Measurements from ENCODE around the gene GPR176. TPM values are rescaled to one million over a fixed set of nuclear protein-coding genes. Genes with fewer than 3 reads are reported as not detected.

GPR176 gene
- total RNA-seq, 5 donors from 2014 or later (not counting 1 experiment from before 2014, with no cell fraction given) = 0.15 to 0.30 TPM; not detected in 3

GRCh38 chr15:39934397-39935071, 14.5 kb upstream of the GPR176 start:
- H3K4me3 ChIP-seq (ENCODE audit: control insufficient read depth in 1 of 2, extremely low read depth in 1 of 2, low read length in 1 of 2) = peak overlapping the region; percentile 65 to 78
- H3K27me3 Mint-ChIP-seq = peaks cover 0 to 9% of the 10 kb centered on the region in 2 donors
- ATAC-seq (replicated peaks in 1 of 4) = peak in 2 of 4 experiments; percentile 10 to 21
- no peak overlapping the region for H3K27ac ChIP-seq (ENCODE audit: low read length)
- H3K9me3 ChIP-seq = no peaks in the 10 kb centered on the region
- peaks cover 26 to 40% (median 36%) of the 10 kb centered on the region in 3 donors for H3K4me1 Mint-ChIP-seq
- no peaks in the 10 kb centered on the region for H3K36me3 ChIP-seq (ENCODE audit: control insufficient read depth in 2 of 2, extremely low read depth in 1 of 2, insufficient read depth in 1 of 2, low read length in 1 of 2)
- CTCF ChIA-PET = interaction anchor here in 1 of 2 donors (0.7 kb wide), 1 partner anchor 150 kb away, joined by 3 read pairs; no protein-coding TSS in a partner anchor
- POLR2A ChIA-PET = interaction anchor here in 1 of 2 donors (0.6 to 0.9 kb wide), 2 partner anchors 13 to 177 kb away, joined by 3 read pairs; no protein-coding TSS in a partner anchor
- peak overlapping the region; percentile 87 to 94 (median 87) for H3K4me3 Mint-ChIP-seq
- H3K27me3 ChIP-seq (replicated peaks in 1 of 2; ENCODE audit: control insufficient read depth in 2 of 2, extremely low read depth in 1 of 2, insufficient read depth in 2 of 2, low read length in 1 of 2) = peaks cover 0 to 4% of the 10 kb centered on the region in 2 experiments
- peak in 2 of 35 experiments; percentile 12 to 19 for DNase-seq
- no peaks in the 10 kb centered on the region for H3K9me3 Mint-ChIP-seq
- H3K36me3 Mint-ChIP-seq = peaks cover 5% of the 10 kb centered on the region
- WGBS (ENCODE audit: insufficient coverage) = 38% methylated on average over 10 of the region's 13 CpGs
- peak overlapping the region; percentile 4 to 75 for H3K27ac Mint-ChIP-seq
- H3K4me1 ChIP-seq (ENCODE audit: control insufficient read depth in 1 of 2, extremely low read depth in 1 of 2, insufficient read depth in 2 of 2, low read length in 2 of 2) = peaks cover 0 to 20% of the 10 kb centered on the region in 2 experiments

- no peaks in the 10 kb centered on the region for H3K9me3 Mint-ChIP-seq
- H3K36me3 ChIP-seq (ENCODE audit: control insufficient read depth in 2 of 2, extremely low read depth in 1 of 2, insufficient read depth in 1 of 2, low read length in 1 of 2) = no peaks in the 10 kb centered on the region
- peaks cover 0 to 20% of the 10 kb centered on the region in 2 experiments for H3K4me1 ChIP-seq (ENCODE audit: control insufficient read depth in 1 of 2, extremely low read depth in 1 of 2, insufficient read depth in 2 of 2, low read length in 2 of 2)
- H3K36me3 Mint-ChIP-seq = no peaks in the 10 kb centered on the region
- no peak overlapping the region for H3K27ac Mint-ChIP-seq
- peaks cover 25 to 30% (median 26%) of the 10 kb centered on the region in 3 donors for H3K4me1 Mint-ChIP-seq
- H3K27ac ChIP-seq (ENCODE audit: low read length) = no peak overlapping the region
- no peak overlapping the region for H3K4me3 Mint-ChIP-seq
- WGBS (ENCODE audit: insufficient coverage) = no CpG with 5 or more reads among the region's 3 CpGs
- POLR2A ChIA-PET = no interaction called here
- no peaks in the 10 kb centered on the region for H3K9me3 ChIP-seq
- no peak overlapping the region for H3K4me3 ChIP-seq (ENCODE audit: control insufficient read depth in 1 of 2, extremely low read depth in 1 of 2, low read length in 1 of 2)
- CTCF ChIA-PET = no interaction called here
- H3K27me3 ChIP-seq (replicated peaks in 1 of 2; ENCODE audit: control insufficient read depth in 2 of 2, extremely low read depth in 1 of 2, insufficient read depth in 2 of 2, low read length in 1 of 2) = peaks cover 0 to 4% of the 10 kb centered on the region in 2 experiments
- no peak for ATAC-seq (replicated peaks in 1 of 4)
- H3K27me3 Mint-ChIP-seq = peaks cover 0 to 15% of the 10 kb centered on the region in 2 donors
- no peak for DNase-seq
Observed at GRCh38 chr15:39931615-39932014, 11.5 kb upstream of the GPR176 start.

GRCh38 chr15:39926526-39926925, 6.5 kb upstream of the GPR176 start:
- H3K4me3 ChIP-seq (ENCODE audit: control insufficient read depth in 1 of 2, extremely low read depth in 1 of 2, low read length in 1 of 2) = no peak overlapping the region
- peaks cover 0 to 17% of the 10 kb centered on the region in 2 donors for H3K27me3 Mint-ChIP-seq
- peaks cover 0 to under 1% of the 10 kb centered on the region in 2 experiments for H3K4me1 ChIP-seq (ENCODE audit: control insufficient read depth in 1 of 2, extremely low read depth in 1 of 2, insufficient read depth in 2 of 2, low read length in 2 of 2)
- H3K4me3 Mint-ChIP-seq = no peak overlapping the region
- POLR2A ChIA-PET = no interaction called here
- no peaks in the 10 kb centered on the region for H3K36me3 Mint-ChIP-seq
- H3K27ac Mint-ChIP-seq = no peak overlapping the region
- H3K27ac ChIP-seq (ENCODE audit: low read length) = no peak overlapping the region
- ATAC-seq (replicated peaks in 1 of 4) = no peak
- 94% methylated on average over 3 of the region's 5 CpGs for WGBS (ENCODE audit: insufficient coverage)
- peaks cover under 1% of the 10 kb centered on the region in 3 donors for H3K4me1 Mint-ChIP-seq
- CTCF ChIA-PET = no interaction called here
- DNase-seq = no peak
- H3K27me3 ChIP-seq (replicated peaks in 1 of 2; ENCODE audit: control insufficient read depth in 2 of 2, extremely low read depth in 1 of 2, insufficient read depth in 2 of 2, low read length in 1 of 2) = no peaks in the 10 kb centered on the region
- H3K9me3 Mint-ChIP-seq = peaks cover 0 to under 1% (median 0%) of the 10 kb centered on the region in 3 donors
- no peaks in the 10 kb centered on the region for H3K36me3 ChIP-seq (ENCODE audit: control insufficient read depth in 2 of 2, extremely low read depth in 1 of 2, insufficient read depth in 1 of 2, low read length in 1 of 2)
- H3K9me3 ChIP-seq = no peaks in the 10 kb centered on the region

GRCh38 chr15:39925112-39925842, 5.2 kb upstream of the GPR176 start:
- WGBS (ENCODE audit: insufficient coverage) = 20% methylated on average over 1 of the region's 5 CpGs
- DNase-seq (no peak), ATAC-seq (replicated peaks in 1 of 4) (no peak)
- Mint-ChIP-seq H3K27ac (no peak overlapping the region), H3K4me1 (peaks cover 7 to 8% (median 7%) of the 10 kb centered on the region in 3 donors), H3K9me3 (peaks cover 0 to 5% (median 0%) of the 10 kb centered on the region in 3 donors), H3K36me3 (no peaks in the 10 kb centered on the region), H3K4me3 (no peak overlapping the region), H3K27me3 (peaks cover 0 to 13% of the 10 kb centered on the region in 2 donors)
- CTCF ChIA-PET = no interaction called here
- peaks cover under 1 to 4% of the 10 kb centered on the region in 2 experiments for H3K27me3 ChIP-seq (replicated peaks in 1 of 2; ENCODE audit: control insufficient read depth in 2 of 2, extremely low read depth in 1 of 2, insufficient read depth in 2 of 2, low read length in 1 of 2)
- no peaks in the 10 kb centered on the region for H3K36me3 ChIP-seq (ENCODE audit: control insufficient read depth in 2 of 2, extremely low read depth in 1 of 2, insufficient read depth in 1 of 2, low read length in 1 of 2)
- no peak overlapping the region for H3K27ac ChIP-seq (ENCODE audit: low read length)
- no peak overlapping the region for H3K4me3 ChIP-seq (ENCODE audit: control insufficient read depth in 1 of 2, extremely low read depth in 1 of 2, low read length in 1 of 2)
- peaks cover 7 to 9% of the 10 kb centered on the region in 2 experiments for H3K4me1 ChIP-seq (ENCODE audit: control insufficient read depth in 1 of 2, extremely low read depth in 1 of 2, insufficient read depth in 2 of 2, low read length in 2 of 2)
- no peaks in the 10 kb centered on the region for H3K9me3 ChIP-seq
- POLR2A ChIA-PET = no interaction called here

GRCh38 chr15:39924437-39924836, 4.4 kb upstream of the GPR176 start:
- ChIA-PET CTCF (no interaction called here), POLR2A (no interaction called here)
- no peak overlapping the region for H3K4me3 Mint-ChIP-seq

GRCh38 chr15:39922462-39923092, 2.5 kb upstream of the GPR176 start:
- no peaks in the 10 kb centered on the region for H3K36me3 ChIP-seq (ENCODE audit: control insufficient read depth in 2 of 2, extremely low read depth in 1 of 2, insufficient read depth in 1 of 2, low read length in 1 of 2)
- Mint-ChIP-seq H3K27me3 (peaks cover 13 to 16% of the 10 kb centered on the region in 2 donors), H3K36me3 (no peaks in the 10 kb centered on the region), H3K9me3 (peaks cover 0 to 5% (median 0%) of the 10 kb centered on the region in 3 donors), H3K27ac (no peak overlapping the region), H3K4me3 (no peak overlapping the region), H3K4me1 (peaks cover 8 to 14% (median 11%) of the 10 kb centered on the region in 3 donors)
- ChIA-PET CTCF (interaction anchor here in 1 of 2 donors (0.6 to 0.7 kb wide), 2 partner anchors 22 to 45 kb away, joined by 3 to 9 read pairs; no protein-coding TSS in a partner anchor), POLR2A (no interaction called here)
- H3K9me3 ChIP-seq = no peaks in the 10 kb centered on the region
- H3K4me1 ChIP-seq (ENCODE audit: control insufficient read depth in 1 of 2, extremely low read depth in 1 of 2, insufficient read depth in 2 of 2, low read length in 2 of 2) = peaks cover 12 to 20% of the 10 kb centered on the region in 2 experiments
- H3K4me3 ChIP-seq (ENCODE audit: control insufficient read depth in 1 of 2, extremely low read depth in 1 of 2, low read length in 1 of 2) = no peak overlapping the region
- no peak for ATAC-seq (replicated peaks in 1 of 4)
- no peak for DNase-seq
- no peak overlapping the region for H3K27ac ChIP-seq (ENCODE audit: low read length)
- WGBS (ENCODE audit: insufficient coverage) = no CpG with 5 or more reads among the region's 4 CpGs
- peaks cover 3 to 19% of the 10 kb centered on the region in 2 experiments for H3K27me3 ChIP-seq (replicated peaks in 1 of 2; ENCODE audit: control insufficient read depth in 2 of 2, extremely low read depth in 1 of 2, insufficient read depth in 2 of 2, low read length in 1 of 2)

More at GRCh38 chr15:39924437-39924836, 4.4 kb upstream of the GPR176 start:
- no peak overlapping the region for H3K27ac Mint-ChIP-seq
- Histone ChIP-seq H3K4me1 (ENCODE audit: control insufficient read depth in 1 of 2, extremely low read depth in 1 of 2, insufficient read depth in 2 of 2, low read length in 2 of 2) (peaks cover 10 to 18% of the 10 kb centered on the region in 2 experiments), H3K27ac (ENCODE audit: low read length) (no peak overlapping the region), H3K9me3 (no peaks in the 10 kb centered on the region), H3K27me3 (replicated peaks in 1 of 2; ENCODE audit: control insufficient read depth in 2 of 2, extremely low read depth in 1 of 2, insufficient read depth in 2 of 2, low read length in 1 of 2) (peaks cover 3 to 13% of the 10 kb centered on the region in 2 experiments), H3K4me3 (ENCODE audit: control insufficient read depth in 1 of 2, extremely low read depth in 1 of 2, low read length in 1 of 2) (no peak overlapping the region), H3K36me3 (ENCODE audit: control insufficient read depth in 2 of 2, extremely low read depth in 1 of 2, insufficient read depth in 1 of 2, low read length in 1 of 2) (no peaks in the 10 kb centered on the region)
- H3K27me3 Mint-ChIP-seq = peaks cover under 1 to 10% of the 10 kb centered on the region in 2 donors
- no peaks in the 10 kb centered on the region for H3K36me3 Mint-ChIP-seq
- no peak for ATAC-seq (replicated peaks in 1 of 4)
- WGBS (ENCODE audit: insufficient coverage) = 17% methylated on average over 2 of the region's 3 CpGs
- no peak for DNase-seq
- H3K9me3 Mint-ChIP-seq = peaks cover 0 to 5% (median 0%) of the 10 kb centered on the region in 3 donors
- H3K4me1 Mint-ChIP-seq = peaks cover 8% of the 10 kb centered on the region in 3 donors

Data from T-cell (primary cell).